SK-N-MC (cell line): ENCODE data around the gene IMMP2L.

Experiments
- EZH2 ChIP-seq: fragments of 200-600 bp; sonication (generic); IDR thresholded peaks from one replicate; pipeline ENCODE4 v1.6.1; 2017; ENCODE audit warnings: antibody characterized with exemption
- POLR2AphosphoS5 ChIP-seq: IDR thresholded peaks from 2 replicates; pipeline ENCODE4 v1.6.1; 2012; ENCODE audit warnings: mild to moderate bottlenecking, low read depth, low read length, borderline replicate concordance

DNA sequence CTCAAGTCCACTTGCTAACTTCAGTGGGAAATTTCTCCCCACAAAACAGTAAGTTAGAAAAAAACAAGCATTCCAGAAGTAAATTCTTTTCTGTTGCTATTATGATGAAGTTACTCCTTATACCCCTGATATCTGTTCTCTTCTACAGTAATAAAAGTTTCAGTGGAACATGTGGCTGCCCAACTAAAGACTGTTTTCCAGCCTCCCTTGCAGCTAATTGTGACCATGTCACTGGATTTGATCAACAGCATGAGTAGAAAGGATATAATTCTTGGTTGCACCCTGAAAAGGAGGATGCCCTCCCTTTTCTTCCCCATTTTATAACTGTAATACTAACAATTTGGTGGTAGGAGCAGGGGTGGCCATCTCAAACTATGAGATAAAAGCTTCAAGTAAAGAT lies 40.6 kb downstream of the IMMP2L start:
- no peak for TF ChIP-seq EZH2
- no peak for TF ChIP-seq POLR2AphosphoS5
